ENCODE data around the gene PSME3.
"Not testable (repeated sequence)": the region's sequence is repeated elsewhere in the genome, so short reads cannot be mapped to it uniquely, and the experiment has no call there.

Gene PSME3

GRCh38 chr17:42883802-42884558, 50.8 kb downstream of the PSME3 start:
- no peak for DNase-seq (ENCODE audit: low read depth)
- TF ChIP-seq CTCF (conservative IDR thresholded peaks at IDR 0.05; ENCODE audit: control insufficient read depth, insufficient read depth, low read depth, low read length), result no peak
- H3K4me3 ChIP-seq (ENCODE audit: control insufficient read depth, low read depth, low read length), result no peak overlapping the region

DNA sequence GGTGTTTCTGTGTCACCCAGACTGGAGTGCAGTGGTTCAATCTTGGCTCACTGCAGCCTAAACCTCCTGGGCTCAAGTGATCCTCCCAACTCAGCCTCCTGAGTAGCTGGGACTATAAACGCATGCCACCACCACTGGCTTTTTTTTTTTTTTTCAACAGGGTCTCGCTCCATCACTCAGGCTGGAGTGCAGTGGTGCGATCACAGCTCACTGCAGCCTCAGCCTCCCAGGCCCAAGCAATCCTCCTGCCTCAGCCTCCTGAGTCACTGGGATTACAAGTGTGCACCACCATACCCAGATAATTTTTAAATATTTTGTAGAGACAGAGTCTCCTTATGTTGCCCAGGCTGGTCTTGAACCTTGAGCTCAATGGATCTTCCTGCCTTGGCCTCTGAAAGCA, 52.6 kb downstream of the PSME3 start:
- not testable (repeated sequence) for H3K4me3 ChIP-seq (ENCODE audit: control insufficient read depth, low read depth, low read length); DNase-seq (ENCODE audit: low read depth)

DNA sequence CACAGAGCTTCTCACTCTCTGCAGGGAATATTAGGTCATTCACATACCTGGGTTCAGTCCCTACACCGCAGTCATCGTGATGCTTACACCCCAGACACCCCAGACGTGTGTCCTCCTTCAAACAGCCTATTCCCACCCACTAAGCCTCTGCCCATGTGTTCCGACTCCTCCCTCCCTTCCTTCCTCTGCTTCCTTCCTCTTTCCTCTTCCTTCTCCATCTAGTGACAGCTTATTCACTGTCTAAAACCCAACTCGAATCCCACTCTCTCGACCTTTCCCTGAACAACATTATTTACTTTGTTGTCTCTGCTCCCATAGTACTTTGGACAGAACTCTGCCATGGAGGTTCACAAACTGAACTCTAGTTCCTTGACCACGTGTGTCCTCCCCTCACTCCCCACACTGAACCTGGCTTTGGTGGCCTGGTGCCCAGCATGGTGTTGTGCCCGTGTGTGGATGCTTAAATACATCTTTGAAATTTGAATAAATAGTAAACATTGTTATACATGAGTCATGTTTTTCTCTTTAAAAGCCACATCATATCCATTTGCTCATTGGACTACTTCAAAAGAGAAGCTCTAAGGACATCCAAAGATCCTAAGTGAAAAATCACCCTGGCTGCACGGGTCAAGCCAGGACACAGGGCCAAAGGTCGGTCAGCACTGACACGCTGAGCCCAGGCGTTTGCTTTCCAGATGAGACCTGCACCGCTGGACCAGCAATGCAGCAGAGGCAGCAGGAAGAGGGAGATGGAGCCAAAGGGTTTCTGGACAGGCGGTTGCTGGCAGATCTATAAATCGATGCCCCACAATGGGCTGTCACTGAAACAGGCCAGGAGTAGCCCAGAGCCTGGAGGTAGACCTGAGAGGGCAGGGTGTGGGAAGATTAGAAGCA, 53.3 kb downstream of the PSME3 start:
- DNase-seq (ENCODE audit: low read depth), result no peak
- no peak overlapping the region for H3K4me3 ChIP-seq (ENCODE audit: control insufficient read depth, low read depth, low read length)
- no peak for TF ChIP-seq CTCF (conservative IDR thresholded peaks at IDR 0.05; ENCODE audit: control insufficient read depth, insufficient read depth, low read depth, low read length)

GRCh38 chr17:42889809-42890208, 56.6 kb downstream of the PSME3 start:
- no peak for DNase-seq (ENCODE audit: low read depth)
- no peak overlapping the region for H3K4me3 ChIP-seq (ENCODE audit: control insufficient read depth, low read depth, low read length)
- TF ChIP-seq CTCF (conservative IDR thresholded peaks at IDR 0.05; ENCODE audit: control insufficient read depth, insufficient read depth, low read depth, low read length), result no peak

DNA sequence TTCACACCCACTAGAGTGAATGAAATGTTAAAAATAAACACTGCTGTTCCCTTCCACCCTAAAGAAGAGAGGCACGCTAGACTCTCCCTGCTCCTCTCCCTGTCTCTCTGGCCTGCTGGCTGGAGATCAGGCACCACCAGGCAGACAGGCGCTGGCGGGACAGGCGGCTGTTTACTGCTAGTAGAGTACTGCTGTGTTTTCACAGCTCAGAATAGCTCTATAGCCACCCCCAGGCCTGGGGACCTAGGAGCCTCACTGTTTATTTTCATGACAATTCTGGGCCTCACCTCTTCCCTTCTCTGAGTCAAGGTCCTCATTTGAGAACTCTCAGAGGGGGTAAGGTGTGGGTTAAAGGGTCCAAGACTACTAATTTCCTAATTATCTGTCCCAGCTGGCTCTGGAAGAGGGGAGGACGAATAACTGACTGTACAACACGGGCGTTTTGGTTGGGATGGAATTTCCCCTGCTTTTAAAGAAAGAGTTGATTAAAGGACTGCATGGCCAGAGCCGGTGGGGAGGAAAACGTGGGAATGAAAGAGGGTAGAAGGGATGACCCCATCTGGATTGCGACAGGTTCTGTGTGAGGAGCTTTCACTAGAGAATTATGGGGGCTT, 58.4 kb downstream of the PSME3 start:
- DNase-seq (ENCODE audit: low read depth), result no peak
- no peak overlapping the region for H3K4me3 ChIP-seq (ENCODE audit: control insufficient read depth, low read depth, low read length)
- TF ChIP-seq CTCF (conservative IDR thresholded peaks at IDR 0.05; ENCODE audit: control insufficient read depth, insufficient read depth, low read depth, low read length), result no peak

GRCh38 chr17:42893359-42893758, 60.2 kb downstream of the PSME3 start:
- no peak for DNase-seq (ENCODE audit: low read depth)
- H3K4me3 ChIP-seq (ENCODE audit: control insufficient read depth, low read depth, low read length), result no peak overlapping the region
- no peak for TF ChIP-seq CTCF (conservative IDR thresholded peaks at IDR 0.05; ENCODE audit: control insufficient read depth, insufficient read depth, low read depth, low read length)

Measured in fibroblast of mammary gland (primary cell).